Activated T-helper 2 cell treated with anti-CD3 and anti-CD28 coated beads, Interferon-gamma antibody, Interleukin-2, Interleukin-4, amounts not matched to agents 10 μg/mL and 5 μg/mL and 100 μg/mL, durations not matched to agents 14 hours and 24 hours and 36 hours (primary cell): ENCODE results near the gene CD2AP. TPM values are rescaled to one million over a fixed set of nuclear protein-coding genes. Genes with fewer than 3 reads are reported as not detected.

Experiments
- DNase-seq: peaks from one replicate; pipeline ENCODE4 v3.0.0; 2021; ENCODE audit warnings: low spot score
- H3K27ac Mint-ChIP-seq: one replicate; pipeline ENCODE4 v1.8.0; 2021; ENCODE audit warnings: mixed read lengths
- H3K27me3 Mint-ChIP-seq: one replicate; pipeline ENCODE4 v1.8.0; 2021; ENCODE audit warnings: low read depth, mixed read lengths
- H3K36me3 Mint-ChIP-seq: one replicate; pipeline ENCODE4 v1.8.0; 2021; ENCODE audit warnings: low read depth, mixed read lengths
- H3K4me1 Mint-ChIP-seq: one replicate; pipeline ENCODE4 v1.8.0; 2021; ENCODE audit warnings: low read depth, mixed read lengths
- H3K4me3 Mint-ChIP-seq: one replicate; pipeline ENCODE4 v1.8.0; 2021; ENCODE audit warnings: low read depth, mild to moderate bottlenecking, moderate library complexity, mixed read lengths
- H3K9me3 Mint-ChIP-seq: one replicate; pipeline ENCODE4 v1.8.0; 2021; ENCODE audit warnings: mixed read lengths
- intact Hi-C: fragments of 100-400 bp; cut with micrococcal nuclease; formaldehyde crosslinking; loops from one replicate; pipeline ENCODE4 v1.15.1; 2023
- total RNA-seq: library from RNA; stranded (reverse); gene quantifications from 2 replicates; pipeline ENCODE4 v1.2.3, GENCODE V29; 2022

Gene CD2AP
- total RNA-seq, 1 donor from 2014 or later: 29.1 TPM

DNA sequence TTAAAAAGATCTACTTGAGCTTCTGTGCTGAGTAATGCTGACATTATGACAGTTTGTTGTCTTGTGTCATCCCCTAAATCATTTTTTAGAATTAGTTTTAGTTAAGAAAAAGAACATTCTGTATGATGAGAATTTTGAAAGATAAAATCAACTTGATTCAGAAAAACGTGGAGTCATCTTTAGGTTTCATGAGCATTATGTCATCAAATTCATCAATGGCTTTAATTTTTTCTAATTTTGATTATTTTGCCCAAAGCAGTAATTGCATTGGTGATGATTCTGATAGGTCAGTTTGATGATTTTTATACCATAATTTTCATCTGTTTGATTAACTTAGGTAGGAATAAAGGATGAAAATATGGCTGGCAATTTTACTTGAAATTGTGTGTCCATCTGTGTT lies 194.2 kb downstream of the CD2AP start:
- no peak for DNase-seq
- no peak overlapping the region for H3K27ac Mint-ChIP-seq

DNA sequence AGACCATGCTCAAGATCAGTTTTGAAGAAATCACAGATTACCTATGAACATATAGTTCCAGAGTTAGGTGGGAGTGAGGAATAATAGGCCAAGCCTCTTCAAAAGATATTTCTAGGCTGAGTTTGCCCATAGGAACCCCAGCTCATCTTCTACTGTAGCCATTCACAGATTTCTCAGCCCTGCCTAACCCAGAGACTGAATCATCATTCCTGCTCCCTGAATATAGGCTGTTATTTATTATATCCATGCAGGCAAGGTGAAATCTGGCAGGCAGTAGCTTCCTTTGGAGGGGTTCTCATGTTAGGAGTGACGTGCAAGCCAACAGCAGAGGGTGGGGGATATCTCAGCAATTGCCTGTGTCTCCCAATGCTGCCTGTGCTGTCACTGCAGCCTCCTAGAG lies 195.2 kb downstream of the CD2AP start:
- no peaks in the 10 kb centered on the region for H3K36me3 Mint-ChIP-seq
- no peaks in the 10 kb centered on the region for H3K9me3 Mint-ChIP-seq
- H3K4me3 Mint-ChIP-seq: no peak overlapping the region
- no peaks in the 10 kb centered on the region for H3K4me1 Mint-ChIP-seq
- no peak overlapping the region for H3K27ac Mint-ChIP-seq
- intact Hi-C loops: no loop called here
- H3K27me3 Mint-ChIP-seq: peaks cover 21% of the 10 kb centered on the region
- DNase-seq: no peak

More for the DNA sequence above, 194.2 kb downstream of the CD2AP start:
- Mint-ChIP-seq H3K4me1 (no peaks in the 10 kb centered on the region), H3K4me3 (no peak overlapping the region), H3K36me3 (no peaks in the 10 kb centered on the region), H3K27me3 (peaks cover 22% of the 10 kb centered on the region), H3K9me3 (no peaks in the 10 kb centered on the region)
- intact Hi-C loops: no loop called here

GRCh38 chr6:47674673-47675072 lies 197.1 kb downstream of the CD2AP start:
- peaks cover 15% of the 10 kb centered on the region for H3K27me3 Mint-ChIP-seq
- DNase-seq: no peak
- intact Hi-C loops: no loop called here
- no peak overlapping the region for H3K27ac Mint-ChIP-seq
- H3K9me3 Mint-ChIP-seq: no peaks in the 10 kb centered on the region
- no peak overlapping the region for H3K4me3 Mint-ChIP-seq
- H3K4me1 Mint-ChIP-seq: no peaks in the 10 kb centered on the region
- no peaks in the 10 kb centered on the region for H3K36me3 Mint-ChIP-seq

Other genes starting within 250 kb of the CD2AP start
- gene TNFRSF21, start 167.9 kb upstream of the CD2AP start, total RNA-seq: 2.7 and 2.8 TPM in 2 replicates
- gene ADGRF4, start 220.8 kb downstream of the CD2AP start, total RNA-seq: not detected in 2 replicates